Hepatocyte (in vitro differentiated cells): ENCODE measurements around the gene ARHGAP31.

Experiments used
- EZH2 ChIP-seq: fragments of 200-600 bp; sonication (generic); IDR thresholded peaks from 2 replicates; pipeline ENCODE4 v1.6.1; 2016; ENCODE audit warnings: antibody characterized with exemption, mild to moderate bottlenecking, borderline replicate concordance
- EZH2phosphoT487 ChIP-seq: fragments of 200-600 bp; sonication (generic); IDR thresholded peaks from one replicate; pipeline ENCODE4 v1.6.1; 2018; ENCODE audit warnings: antibody characterized with exemption, mild to moderate bottlenecking, low read depth, moderate library complexity; ENCODE audit not compliant: unreplicated experiment, severe bottlenecking
- TF ChIP-seq, protein P1 (sequence below): fragments of 200-600 bp; sonication (generic); IDR thresholded peaks from 2 replicates; pipeline ENCODE4 v1.5.1; 2016; ENCODE audit warnings: antibody characterized with exemption, mild to moderate bottlenecking; ENCODE audit not compliant: poor library complexity

GRCh38 chr3:119294696-119295671, 801 bp downstream of the ARHGAP31 start:
- TF ChIP-seq EZH2 (no peak), EZH2phosphoT487 (no peak)
- TF ChIP-seq, protein P1, sequence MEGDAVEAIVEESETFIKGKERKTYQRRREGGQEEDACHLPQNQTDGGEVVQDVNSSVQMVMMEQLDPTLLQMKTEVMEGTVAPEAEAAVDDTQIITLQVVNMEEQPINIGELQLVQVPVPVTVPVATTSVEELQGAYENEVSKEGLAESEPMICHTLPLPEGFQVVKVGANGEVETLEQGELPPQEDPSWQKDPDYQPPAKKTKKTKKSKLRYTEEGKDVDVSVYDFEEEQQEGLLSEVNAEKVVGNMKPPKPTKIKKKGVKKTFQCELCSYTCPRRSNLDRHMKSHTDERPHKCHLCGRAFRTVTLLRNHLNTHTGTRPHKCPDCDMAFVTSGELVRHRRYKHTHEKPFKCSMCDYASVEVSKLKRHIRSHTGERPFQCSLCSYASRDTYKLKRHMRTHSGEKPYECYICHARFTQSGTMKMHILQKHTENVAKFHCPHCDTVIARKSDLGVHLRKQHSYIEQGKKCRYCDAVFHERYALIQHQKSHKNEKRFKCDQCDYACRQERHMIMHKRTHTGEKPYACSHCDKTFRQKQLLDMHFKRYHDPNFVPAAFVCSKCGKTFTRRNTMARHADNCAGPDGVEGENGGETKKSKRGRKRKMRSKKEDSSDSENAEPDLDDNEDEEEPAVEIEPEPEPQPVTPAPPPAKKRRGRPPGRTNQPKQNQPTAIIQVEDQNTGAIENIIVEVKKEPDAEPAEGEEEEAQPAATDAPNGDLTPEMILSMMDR: no peak
